GM18519 (cell line): ENCODE measurements around the gene KIR2DL3.
"Not testable (repeated sequence)": the region's sequence is repeated elsewhere in the genome, so short reads cannot be mapped to it uniquely, and the experiment has no call there.

ENCODE experiments used
- ATAC-seq: cut with Tn5 transposase; IDR thresholded peaks from one replicate; pipeline ENCODE4 v1.9.1; 2021; ENCODE audit warnings: mild to moderate bottlenecking, moderate library complexity; ENCODE audit not compliant: unreplicated experiment, low FRiP score

Gene KIR2DL3

GRCh38 chr19:54786091-54786723, 47.9 kb downstream of the KIR2DL3 start:
- not testable (repeated sequence) for ATAC-seq

- not testable (repeated sequence) for ATAC-seq
Observed at GRCh38 chr19:54788154-54788553, 49.8 kb downstream of the KIR2DL3 start.

GRCh38 chr19:54790711-54791110, 52.4 kb downstream of the KIR2DL3 start:
- no peak for ATAC-seq

GRCh38 chr19:54791476-54791875, 53.2 kb downstream of the KIR2DL3 start:
- ATAC-seq, result no peak

- no peak for ATAC-seq
Observed at GRCh38 chr19:54792814-54793213, 54.5 kb downstream of the KIR2DL3 start.

- ATAC-seq, result no peak
Observed at GRCh38 chr19:54795758-54796157, 57.4 kb downstream of the KIR2DL3 start.
